C4-2B (cell line): ENCODE results near the gene HOXB8.

Experiments
- CTCF ChIP-seq: fragments of 450-650 bp; conservative IDR thresholded peaks from 2 replicates; pipeline ENCODE4 v1.5.1; 2017; ENCODE audit warnings: mild to moderate bottlenecking
- ZFX ChIP-seq: fragments of 450-650 bp; IDR thresholded peaks from 2 replicates; pipeline ENCODE4 v1.6.1; 2017

GRCh38 chr17:48591255-48592056, 23.6 kb downstream of the HOXB8 start:
- TF ChIP-seq CTCF (no peak), ZFX (no peak)
